Endodermal cell (in vitro differentiated cells): ENCODE data around the gene CFAP46. TPM values are rescaled to one million over a fixed set of nuclear protein-coding genes. Genes with fewer than 3 reads are reported as not detected.
"Not testable (repeated sequence)": the region's sequence is repeated elsewhere in the genome, so short reads cannot be mapped to it uniquely, and the experiment has no call there.

Source experiments
- DNase-seq: peaks from one replicate; pipeline ENCODE4 v3.0.0-alpha.2; 2017
- H3K27ac ChIP-seq: 2 replicates; pipeline ENCODE4 v1.5.1; 2013; ENCODE audit warnings: mild to moderate bottlenecking, low read depth, low read length, moderate library complexity
- H3K27me3 ChIP-seq: 2 replicates; pipeline ENCODE4 v1.6.1; 2013; ENCODE audit warnings: mild to moderate bottlenecking, low read length, moderate library complexity; ENCODE audit not compliant: insufficient read depth, control insufficient read depth, poor library complexity, severe bottlenecking
- H3K36me3 ChIP-seq: 2 replicates; pipeline ENCODE4 v1.7.0; 2013; ENCODE audit warnings: mild to moderate bottlenecking, low read length, moderate library complexity; ENCODE audit not compliant: control insufficient read depth, insufficient read depth
- H3K4me1 ChIP-seq: one replicate; pipeline ENCODE4 v1.7.0; 2013; ENCODE audit warnings: low read length; ENCODE audit not compliant: control insufficient read depth, insufficient read depth
- H3K4me3 ChIP-seq: 2 replicates; pipeline ENCODE4 v1.5.1; 2013; ENCODE audit warnings: mild to moderate bottlenecking, low read length, moderate library complexity
- H3K9ac ChIP-seq: 2 replicates; pipeline ENCODE4 v1.6.1; 2013; ENCODE audit warnings: mild to moderate bottlenecking, low read length, moderate library complexity; ENCODE audit not compliant: poor library complexity, severe bottlenecking; ENCODE audit errors: extremely low read depth
- H3K9me3 ChIP-seq: 2 replicates; pipeline ENCODE4 v1.6.1; 2013; ENCODE audit warnings: mild to moderate bottlenecking, low read length, moderate library complexity; ENCODE audit not compliant: control insufficient read depth
- H3K27ac Mint-ChIP-seq: 2 replicates; pipeline ENCODE4 v1.8.0; 2020; ENCODE audit warnings: mixed read lengths
- H3K27me3 Mint-ChIP-seq: 2 replicates; pipeline ENCODE4 v1.8.0; 2021; ENCODE audit warnings: mild to moderate bottlenecking, mixed read lengths; ENCODE audit not compliant: insufficient read depth
- H3K36me3 Mint-ChIP-seq: 2 replicates; pipeline ENCODE4 v1.8.0; 2020; ENCODE audit warnings: low read depth, mixed read lengths
- H3K4me1 Mint-ChIP-seq: 2 replicates; pipeline ENCODE4 v1.8.0; 2020; ENCODE audit warnings: mixed read lengths
- H3K4me3 Mint-ChIP-seq: 2 replicates; pipeline ENCODE4 v1.8.0; 2020; ENCODE audit warnings: mild to moderate bottlenecking, moderate library complexity, mixed read lengths
- H3K9me3 Mint-ChIP-seq: 2 replicates; pipeline ENCODE4 v1.8.0; 2020; ENCODE audit warnings: mild to moderate bottlenecking, mixed read lengths
- WGBS, 2 experiments: methylation state at CpG; one replicate each; pipeline versions ENCODE4 v1.1.5 to v1.1.7; 2013; ENCODE audit warnings: missing lambda C conversion rate in 2 of 2, mixed read lengths in 1 of 2; ENCODE audit not compliant: insufficient coverage in 1 of 2, insufficient read length in 1 of 2; 5-methylcytosine and 5-hydroxymethylcytosine counted together
- total RNA-seq, 2 donors: library from RNA; stranded (reverse); fragmentation: NEBNext Ultra II Directional in 1 of 2; extraction: Animal tissue kit (Norgen Biotek cat#: 25700) in 1 of 2; gene quantifications; 2 replicates in 1 of 2; 3 replicates in 1 of 2; pipeline ENCODE4 v1.2.1, GENCODE V29; 2021
- TF ChIP-seq, protein P1 (sequence below): fragments of 200-600 bp; sonication (generic); conservative IDR thresholded peaks from 2 replicates; pipeline ENCODE4 v1.5.0; 2021; ENCODE audit warnings: antibody characterized with exemption, mild to moderate bottlenecking

CFAP46 gene
- total RNA-seq, 2 donors from 2014 or later = 9.9 to 10.5 TPM

GRCh38 chr10:132845041-132845551 is 97.3 kb downstream of the CFAP46 start:
- no peak for DNase-seq
- H3K9ac ChIP-seq = no peak overlapping the region
- peaks cover 17% of the 10 kb centered on the region for H3K9me3 Mint-ChIP-seq
- H3K4me1 Mint-ChIP-seq = no peaks in the 10 kb centered on the region
- H3K4me3 ChIP-seq = no peak overlapping the region
- H3K27me3 Mint-ChIP-seq = peaks cover 3% of the 10 kb centered on the region
- TF ChIP-seq, protein P1, sequence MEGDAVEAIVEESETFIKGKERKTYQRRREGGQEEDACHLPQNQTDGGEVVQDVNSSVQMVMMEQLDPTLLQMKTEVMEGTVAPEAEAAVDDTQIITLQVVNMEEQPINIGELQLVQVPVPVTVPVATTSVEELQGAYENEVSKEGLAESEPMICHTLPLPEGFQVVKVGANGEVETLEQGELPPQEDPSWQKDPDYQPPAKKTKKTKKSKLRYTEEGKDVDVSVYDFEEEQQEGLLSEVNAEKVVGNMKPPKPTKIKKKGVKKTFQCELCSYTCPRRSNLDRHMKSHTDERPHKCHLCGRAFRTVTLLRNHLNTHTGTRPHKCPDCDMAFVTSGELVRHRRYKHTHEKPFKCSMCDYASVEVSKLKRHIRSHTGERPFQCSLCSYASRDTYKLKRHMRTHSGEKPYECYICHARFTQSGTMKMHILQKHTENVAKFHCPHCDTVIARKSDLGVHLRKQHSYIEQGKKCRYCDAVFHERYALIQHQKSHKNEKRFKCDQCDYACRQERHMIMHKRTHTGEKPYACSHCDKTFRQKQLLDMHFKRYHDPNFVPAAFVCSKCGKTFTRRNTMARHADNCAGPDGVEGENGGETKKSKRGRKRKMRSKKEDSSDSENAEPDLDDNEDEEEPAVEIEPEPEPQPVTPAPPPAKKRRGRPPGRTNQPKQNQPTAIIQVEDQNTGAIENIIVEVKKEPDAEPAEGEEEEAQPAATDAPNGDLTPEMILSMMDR = no peak
- no peak overlapping the region for H3K4me3 Mint-ChIP-seq
- H3K36me3 ChIP-seq = no peaks in the 10 kb centered on the region
- H3K9me3 ChIP-seq = peaks cover 9% of the 10 kb centered on the region
- no peaks in the 10 kb centered on the region for H3K4me1 ChIP-seq
- no peak overlapping the region for H3K27ac Mint-ChIP-seq
- H3K27me3 ChIP-seq = no peaks in the 10 kb centered on the region
- no peak overlapping the region for H3K27ac ChIP-seq
- WGBS, 2 experiments = 89 to 91% methylated on average over 10 to 15 of the region's 15 CpGs
- no peaks in the 10 kb centered on the region for H3K36me3 Mint-ChIP-seq

DNA sequence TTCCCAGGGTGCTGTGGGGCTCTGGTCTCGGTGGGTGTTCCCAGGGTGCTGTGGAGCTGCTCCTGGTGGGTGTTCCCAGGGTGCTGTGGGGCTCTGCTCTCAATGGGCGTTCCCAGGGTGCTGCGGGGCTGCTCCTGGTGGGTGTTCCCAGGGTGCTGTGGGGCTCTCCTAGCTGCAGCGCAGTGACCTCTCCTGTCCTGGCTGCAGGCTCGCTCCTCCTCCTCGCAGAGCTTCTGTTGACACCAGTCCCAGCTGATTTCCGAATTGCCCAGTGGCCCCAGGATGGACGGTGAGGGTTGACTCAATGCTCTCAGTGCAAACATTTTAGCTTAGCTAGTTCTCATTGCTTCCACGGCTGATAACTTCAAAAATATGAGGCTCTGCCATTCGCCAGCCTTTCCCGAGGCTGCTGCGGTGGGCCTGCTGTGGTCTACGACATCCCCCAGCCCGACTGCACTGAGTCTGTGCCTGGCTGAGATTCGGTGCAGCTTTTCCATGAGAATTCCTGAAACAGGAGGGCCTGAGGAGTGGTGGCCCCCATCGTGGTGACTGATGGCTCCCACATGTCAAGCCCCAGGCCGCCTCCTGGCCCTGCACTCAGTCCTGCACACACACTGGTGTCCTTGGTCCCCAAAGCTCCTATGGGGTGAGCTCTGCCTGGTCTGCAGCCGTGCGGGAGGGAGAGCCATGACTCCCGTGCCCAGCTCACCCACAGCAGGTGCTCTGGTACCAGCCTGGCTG is 98.1 kb downstream of the CFAP46 start:
- no peaks in the 10 kb centered on the region for H3K36me3 Mint-ChIP-seq
- no peak for DNase-seq
- H3K27me3 Mint-ChIP-seq = peaks cover 3% of the 10 kb centered on the region
- H3K27me3 ChIP-seq = no peaks in the 10 kb centered on the region
- no peak overlapping the region for H3K9ac ChIP-seq
- no peaks in the 10 kb centered on the region for H3K36me3 ChIP-seq
- no peak overlapping the region for H3K27ac Mint-ChIP-seq
- H3K4me1 Mint-ChIP-seq = no peaks in the 10 kb centered on the region
- H3K9me3 Mint-ChIP-seq = peaks cover 17% of the 10 kb centered on the region
- no peaks in the 10 kb centered on the region for H3K4me1 ChIP-seq
- peaks cover 9% of the 10 kb centered on the region for H3K9me3 ChIP-seq
- WGBS, 2 experiments = 89 to 92% methylated on average over 13 to 20 of the region's 20 CpGs
- TF ChIP-seq, protein P1 = no peak
- no peak overlapping the region for H3K4me3 ChIP-seq
- no peak overlapping the region for H3K27ac ChIP-seq
- no peak overlapping the region for H3K4me3 Mint-ChIP-seq

DNA sequence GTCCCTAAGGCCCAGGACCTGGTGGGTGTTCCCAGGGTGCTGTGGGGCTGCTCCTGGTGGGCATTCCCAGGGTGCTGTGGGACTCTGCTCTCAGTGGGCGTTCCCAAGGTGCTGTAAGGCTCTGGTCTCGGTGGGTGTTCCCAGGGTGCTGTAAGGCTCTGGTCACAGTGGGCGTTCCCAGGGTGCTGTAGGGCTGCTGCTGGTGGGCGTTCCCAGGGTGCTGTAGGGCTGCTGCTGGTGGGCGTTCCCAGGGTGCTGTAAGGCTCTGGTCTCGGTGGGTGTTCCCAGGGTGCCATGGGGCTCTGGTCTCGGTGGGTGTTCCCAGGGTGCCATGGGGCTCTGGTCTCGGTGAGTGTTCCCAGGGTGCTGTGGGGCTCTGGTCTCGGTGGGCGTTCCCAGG is 99.1 kb downstream of the CFAP46 start:
- not testable (repeated sequence) for H3K9ac ChIP-seq, H3K27me3 Mint-ChIP-seq

More for the DNA sequence above, 99.1 kb downstream of the CFAP46 start:
- H3K27me3 ChIP-seq, DNase-seq, H3K36me3 Mint-ChIP-seq, H3K4me3 Mint-ChIP-seq, H3K4me1 Mint-ChIP-seq, H3K9me3 ChIP-seq, H3K36me3 ChIP-seq, H3K4me3 ChIP-seq, H3K27ac ChIP-seq, H3K4me1 ChIP-seq, H3K27ac Mint-ChIP-seq: not testable (repeated sequence)
- 95 to 97% methylated on average over 6 to 10 of the region's 10 CpGs for WGBS, 2 experiments
- H3K9me3 Mint-ChIP-seq = peaks cover 17% of the 10 kb centered on the region
